Cardiac muscle cell (in vitro differentiated cells and primary cell): ENCODE results near the gene DCAF11. TPM values are rescaled to one million over a fixed set of nuclear protein-coding genes. Genes with fewer than 3 reads are reported as not detected.

Experiments used
- DNase-seq, 2 donors: peaks; one replicate each; pipeline versions ENCODE4 v3.0.0 to v3.0.0-alpha.2; 2010 to 2017; ENCODE audit warnings: low read depth in 1 of 2, low spot score in 1 of 2
- H3K27ac ChIP-seq: fragments of 200-600 bp; sonication (generic); 2 replicates; pipeline ENCODE4 v1.5.1; 2016
- H3K27me3 ChIP-seq: fragments of 200-600 bp; sonication (generic); 2 replicates; pipeline ENCODE4 v1.6.0; 2016; ENCODE audit warnings: control low read depth
- H3K36me3 ChIP-seq: fragments of 200-600 bp; sonication (generic); 2 replicates; pipeline ENCODE4 v1.5.1; 2016; ENCODE audit warnings: control low read depth
- H3K4me1 ChIP-seq: fragments of 200-600 bp; sonication (generic); 2 replicates; pipeline ENCODE4 v1.8.1; 2017; ENCODE audit warnings: low read depth, mild to moderate bottlenecking, mixed run types
- H3K4me3 ChIP-seq: fragments of 200-600 bp; sonication (generic); 2 replicates; pipeline ENCODE4 v1.5.1; 2016; ENCODE audit warnings: mild to moderate bottlenecking
- H3K9me3 ChIP-seq: fragments of 200-600 bp; sonication (generic); 2 replicates; pipeline ENCODE4 v1.5.1; 2017; ENCODE audit warnings: low read depth, mild to moderate bottlenecking, control low read depth
- polyA plus RNA-seq: library from polyadenylated mRNA; unstranded; fragments of >200 nt; fragmentation: Nextera tagmentation; extraction: Ambion mirVana; gene quantifications from 2 replicates; pipeline ENCODE4 v1.2.1, GENCODE V29; 2016
- total RNA-seq: library from RNA; depleted of rRNA; stranded (reverse); fragments of >200 nt; gene quantifications from 2 replicates; pipeline ENCODE4 v1.2.3, GENCODE V29; 2016
- TF ChIP-seq, protein P1 (sequence below): IDR thresholded peaks from 2 replicates; pipeline ENCODE4 v1.5.1; 2012; ENCODE audit warnings: low read depth, mild to moderate bottlenecking, low read length

DCAF11 gene
- total and polyA plus RNA-seq, 2 experiments from 2014 or later, result 110 to 317 TPM

DNA sequence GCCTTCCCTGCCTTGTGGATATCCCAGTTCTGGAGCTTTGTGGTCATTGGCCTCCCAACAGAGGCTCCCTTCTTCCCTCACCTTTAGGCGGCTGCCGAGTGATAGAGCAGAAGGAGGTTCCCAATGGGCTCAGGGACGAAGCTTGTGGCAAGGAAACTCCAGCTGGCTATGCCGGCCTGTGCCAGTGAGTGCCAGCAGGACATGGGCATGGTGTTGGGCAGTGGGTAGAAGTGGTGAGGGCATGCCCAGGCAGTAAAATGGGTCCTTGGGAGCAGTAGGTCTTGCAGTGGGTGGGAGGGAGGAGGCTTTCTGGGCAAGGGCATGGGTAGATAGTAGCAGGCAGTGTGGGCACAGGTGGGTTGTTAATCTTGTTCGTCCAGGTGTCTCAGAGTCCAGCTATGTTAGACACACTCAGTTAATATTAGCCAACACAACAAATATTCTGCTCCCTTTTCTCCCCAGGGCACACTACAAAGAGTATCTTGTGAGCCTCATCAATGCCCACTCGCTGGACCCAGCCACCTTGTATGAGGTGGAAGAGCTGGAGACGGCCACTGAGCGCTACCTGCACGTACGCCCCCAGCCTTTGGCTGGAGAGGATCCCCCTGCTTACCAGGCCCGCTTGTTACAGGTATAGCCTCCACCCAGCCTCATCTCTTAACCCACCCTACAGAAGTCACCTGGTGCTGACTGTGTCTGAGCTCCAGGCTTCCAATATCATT lies 45.4 kb downstream of the DCAF11 start:
- TF ChIP-seq, protein P1, sequence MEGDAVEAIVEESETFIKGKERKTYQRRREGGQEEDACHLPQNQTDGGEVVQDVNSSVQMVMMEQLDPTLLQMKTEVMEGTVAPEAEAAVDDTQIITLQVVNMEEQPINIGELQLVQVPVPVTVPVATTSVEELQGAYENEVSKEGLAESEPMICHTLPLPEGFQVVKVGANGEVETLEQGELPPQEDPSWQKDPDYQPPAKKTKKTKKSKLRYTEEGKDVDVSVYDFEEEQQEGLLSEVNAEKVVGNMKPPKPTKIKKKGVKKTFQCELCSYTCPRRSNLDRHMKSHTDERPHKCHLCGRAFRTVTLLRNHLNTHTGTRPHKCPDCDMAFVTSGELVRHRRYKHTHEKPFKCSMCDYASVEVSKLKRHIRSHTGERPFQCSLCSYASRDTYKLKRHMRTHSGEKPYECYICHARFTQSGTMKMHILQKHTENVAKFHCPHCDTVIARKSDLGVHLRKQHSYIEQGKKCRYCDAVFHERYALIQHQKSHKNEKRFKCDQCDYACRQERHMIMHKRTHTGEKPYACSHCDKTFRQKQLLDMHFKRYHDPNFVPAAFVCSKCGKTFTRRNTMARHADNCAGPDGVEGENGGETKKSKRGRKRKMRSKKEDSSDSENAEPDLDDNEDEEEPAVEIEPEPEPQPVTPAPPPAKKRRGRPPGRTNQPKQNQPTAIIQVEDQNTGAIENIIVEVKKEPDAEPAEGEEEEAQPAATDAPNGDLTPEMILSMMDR, result no peak
- no peak for DNase-seq
- H3K4me3 ChIP-seq, result no peak overlapping the region
- H3K4me1 ChIP-seq, result peaks cover 11% of the 10 kb centered on the region
- H3K36me3 ChIP-seq, result peaks cover 37% of the 10 kb centered on the region
- H3K27ac ChIP-seq, result peak overlapping the region; percentile 65
- no peaks in the 10 kb centered on the region for H3K27me3 ChIP-seq
- H3K9me3 ChIP-seq, result no peaks in the 10 kb centered on the region

DNA sequence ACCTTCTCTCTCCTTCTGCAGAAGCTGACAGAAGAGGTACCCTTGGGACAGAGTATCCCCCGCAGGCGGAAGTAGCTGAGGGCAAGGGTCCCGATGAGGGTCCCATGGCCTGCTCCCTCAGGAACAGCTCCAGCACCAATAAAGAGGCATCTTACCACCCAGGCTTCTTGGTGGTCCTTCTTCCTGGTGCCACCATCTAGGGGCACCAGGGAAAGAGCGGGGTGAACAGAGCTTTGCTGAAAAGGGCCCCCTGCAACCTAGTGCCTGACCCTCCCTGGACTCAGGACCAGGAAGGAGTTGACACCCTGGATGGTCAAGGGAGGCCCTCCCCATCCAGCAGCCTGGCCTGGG lies 45.9 kb downstream of the DCAF11 start:
- TF ChIP-seq, protein P1, result no peak
- H3K4me3 ChIP-seq, result no peak overlapping the region
- H3K9me3 ChIP-seq, result no peaks in the 10 kb centered on the region
- H3K27me3 ChIP-seq, result no peaks in the 10 kb centered on the region
- peaks cover 11% of the 10 kb centered on the region for H3K4me1 ChIP-seq
- DNase-seq, result no peak
- peaks cover 34% of the 10 kb centered on the region for H3K36me3 ChIP-seq
- peak overlapping the region; percentile 65 for H3K27ac ChIP-seq

DNA sequence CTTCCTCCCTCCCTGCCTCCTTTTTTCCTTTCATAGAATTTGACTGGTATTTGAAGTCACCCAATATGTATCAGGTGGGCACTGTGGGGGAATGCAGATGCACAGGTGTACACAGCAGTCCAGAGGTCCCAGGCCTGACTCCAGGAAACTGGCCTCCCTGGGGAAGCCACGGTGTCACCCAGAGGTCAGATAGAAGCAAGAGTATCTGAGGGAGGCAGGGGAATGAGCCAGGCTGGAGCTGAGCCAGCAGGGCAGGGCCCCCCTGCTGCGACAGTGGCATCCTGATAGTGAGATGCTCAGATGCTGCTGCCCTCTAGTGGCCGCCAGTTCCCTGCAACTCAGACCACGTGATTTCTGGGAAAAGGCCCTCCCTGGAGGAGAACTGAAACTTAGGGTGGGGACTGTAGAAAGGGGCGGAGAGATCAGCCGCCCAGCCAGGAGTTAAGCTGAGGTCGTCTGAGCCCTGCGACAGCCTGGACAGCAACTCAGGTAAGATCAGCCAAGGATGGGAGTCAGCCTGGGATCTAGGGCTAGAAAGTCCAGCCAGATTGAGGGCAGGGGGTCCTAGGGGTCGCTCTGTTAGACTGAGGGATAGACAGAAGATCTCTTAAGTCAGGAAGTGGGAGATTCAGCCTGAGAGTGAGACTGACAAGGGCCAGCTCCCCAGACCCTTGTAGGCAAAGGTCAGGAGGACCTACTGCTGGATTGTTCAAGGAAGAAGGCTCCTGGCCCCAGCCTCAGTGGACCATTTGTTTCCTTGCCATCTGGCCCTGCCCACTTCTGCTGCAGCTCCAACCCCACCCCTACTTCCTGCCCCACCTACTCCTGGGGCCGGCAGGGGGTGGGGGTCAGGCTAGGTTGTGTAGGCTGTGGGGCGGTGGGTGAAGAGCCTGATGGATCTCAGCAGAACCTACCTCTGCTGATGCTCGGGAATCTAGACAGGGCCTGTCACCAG lies 46.5 kb downstream of the DCAF11 start, which contains the start of gene IRF9:
Gene IRF9, plus strand, starts transcription at position 416 of the 955 bp plus-strand sequence. CDS start 880 bp downstream, outside the sequence.
- DNase-seq, result peak; percentile 97
- H3K4me3 ChIP-seq, result peak within 1 kb of the TSS; percentile 9
- peaks cover 28% of the 10 kb centered on the region for H3K36me3 ChIP-seq
- TF ChIP-seq, protein P1, result peak; percentile 88
- H3K27me3 ChIP-seq, result no peaks in the 10 kb centered on the region
- no peaks in the 10 kb centered on the region for H3K9me3 ChIP-seq
- peaks cover 11% of the 10 kb centered on the region for H3K4me1 ChIP-seq
- peak within 1 kb of the TSS; percentile 75 for H3K27ac ChIP-seq

DNA sequence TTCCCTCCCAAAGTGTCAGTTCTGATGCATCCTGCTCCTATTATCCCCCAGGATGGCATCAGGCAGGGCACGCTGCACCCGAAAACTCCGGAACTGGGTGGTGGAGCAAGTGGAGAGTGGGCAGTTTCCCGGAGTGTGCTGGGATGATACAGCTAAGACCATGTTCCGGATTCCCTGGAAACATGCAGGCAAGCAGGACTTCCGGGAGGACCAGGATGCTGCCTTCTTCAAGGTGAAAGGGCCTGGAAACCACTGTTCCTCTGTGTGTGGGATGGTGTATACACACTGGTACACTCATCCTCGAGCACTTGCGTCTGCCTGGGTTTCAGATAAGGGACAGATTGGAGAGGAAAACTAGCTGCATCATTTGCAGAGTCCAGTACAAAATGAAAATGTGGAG lies 47.5 kb downstream of the DCAF11 start:
- no peaks in the 10 kb centered on the region for H3K9me3 ChIP-seq
- no peaks in the 10 kb centered on the region for H3K27me3 ChIP-seq
- peaks cover 11% of the 10 kb centered on the region for H3K4me1 ChIP-seq
- H3K4me3 ChIP-seq, result no peak overlapping the region
- DNase-seq, result peak in 1 of 2 donors; percentile 52
- TF ChIP-seq, protein P1, result no peak
- H3K27ac ChIP-seq, result peak overlapping the region; percentile 75
- H3K36me3 ChIP-seq, result peaks cover 22% of the 10 kb centered on the region

DNA sequence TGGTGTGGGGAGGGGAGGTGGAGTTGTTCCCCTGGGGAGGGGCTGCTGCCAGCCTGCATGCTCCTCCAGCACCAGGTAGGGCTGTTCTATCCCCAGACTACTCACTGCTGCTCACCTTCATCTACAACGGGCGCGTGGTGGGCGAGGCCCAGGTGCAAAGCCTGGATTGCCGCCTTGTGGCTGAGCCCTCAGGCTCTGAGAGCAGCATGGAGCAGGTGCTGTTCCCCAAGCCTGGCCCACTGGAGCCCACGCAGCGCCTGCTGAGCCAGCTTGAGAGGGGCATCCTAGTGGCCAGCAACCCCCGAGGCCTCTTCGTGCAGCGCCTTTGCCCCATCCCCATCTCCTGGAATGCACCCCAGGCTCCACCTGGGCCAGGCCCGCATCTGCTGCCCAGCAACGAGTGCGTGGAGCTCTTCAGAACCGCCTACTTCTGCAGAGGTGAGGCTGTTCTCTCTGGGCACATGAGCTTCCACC lies 50.0 kb downstream of the DCAF11 start:
- no peak overlapping the region for H3K4me3 ChIP-seq
- H3K9me3 ChIP-seq, result no peaks in the 10 kb centered on the region
- H3K36me3 ChIP-seq, result peaks cover 8% of the 10 kb centered on the region
- DNase-seq, result no peak
- H3K27ac ChIP-seq, result no peak overlapping the region
- peaks cover 11% of the 10 kb centered on the region for H3K4me1 ChIP-seq
- no peaks in the 10 kb centered on the region for H3K27me3 ChIP-seq
- TF ChIP-seq, protein P1, result no peak
